Upper lobe of left lung (tissue), 6 donors: ENCODE data around the gene ERMAP. TPM values are rescaled to one million over a fixed set of nuclear protein-coding genes. Genes with fewer than 3 reads are reported as not detected.

Source experiments
- ATAC-seq, 2 donors: fragments of 200-7000 bp; cut with Tn5 transposase; one replicate each; pipeline ENCODE4 v1.9.1; 2022; ENCODE audit warnings: mild to moderate bottlenecking in 2 of 2, moderate library complexity in 2 of 2; ENCODE audit not compliant: low FRiP score in 2 of 2
- DNase-seq, 2 donors: peaks; one replicate each; pipeline ENCODE4 v3.0.0-alpha.2; 2019 to 2020
- H3K27ac ChIP-seq, 4 donors: fragments of 200-600 bp; sonication (generic); one replicate each; pipeline ENCODE4 v1.5.1; 2016 to 2019
- H3K27me3 ChIP-seq, 4 donors: fragments of 200-600 bp; sonication (generic); one replicate each; pipeline ENCODE4 v1.5.1; 2017 to 2019
- H3K36me3 ChIP-seq, 4 donors: fragments of 200-600 bp; sonication (generic); one replicate each; pipeline ENCODE4 v1.5.1; 2016 to 2019
- H3K4me1 ChIP-seq, 4 donors: fragments of 200-600 bp; sonication (generic); one replicate each; pipeline ENCODE4 v1.5.1; 2018 to 2019
- H3K4me3 ChIP-seq, 4 donors: fragments of 200-600 bp; sonication (generic); one replicate each; pipeline ENCODE4 v1.5.1; 2017 to 2019; ENCODE audit warnings: mild to moderate bottlenecking in 2 of 4, moderate library complexity in 1 of 4
- H3K9me3 ChIP-seq, 4 donors: fragments of 200-600 bp; sonication (generic); one replicate each; pipeline ENCODE4 v1.5.1; 2018 to 2019
- CTCF ChIP-seq, 6 experiments: fragments of 450-650 bp in 4 of 6; fragments of 200-600 bp in 2 of 6; sonication (generic) in 2 of 6; IDR thresholded peaks; one replicate each; pipeline ENCODE4 v1.5.1; 2016 to 2019; ENCODE audit warnings: antibody characterized with exemption in 6 of 6
- EP300 ChIP-seq, 4 donors: sonication (generic); formaldehyde crosslinking; IDR thresholded peaks; one replicate each; pipeline ENCODE4 v1.5.1; 2017; ENCODE audit warnings: antibody characterized with exemption in 4 of 4, control low read depth in 2 of 4
- POLR2A ChIP-seq, 4 donors: fragments of 450-650 bp; IDR thresholded peaks; one replicate each; pipeline ENCODE4 v1.5.1; 2016 to 2017; ENCODE audit warnings: antibody characterized with exemption in 4 of 4, mild to moderate bottlenecking in 2 of 4
- POLR2AphosphoS5 ChIP-seq, 2 donors: sonication (generic); formaldehyde crosslinking; IDR thresholded peaks; one replicate each; pipeline ENCODE4 v1.5.1; 2017; ENCODE audit warnings: antibody characterized with exemption in 2 of 2
- WGBS, 2 donors: methylation state at CpG; one replicate each; pipeline ENCODE4 v1.1.5; 2017 to 2018; 5-methylcytosine and 5-hydroxymethylcytosine counted together
- total RNA-seq, 6 donors: library from RNA; depleted of rRNA in 4 of 6; stranded (reverse); fragments of >200 nt in 4 of 6; gene quantifications; one replicate each; pipeline versions ENCODE4 v1.1.0 to v1.2.1, GENCODE V29; 2016 to 2021
- donor health status: DM: no; HTN: no; CAD: no; lungs with moderate emphysema.
- donor health status: DM: no; HTN: yes; CAD: no; lungs with severe emphysema.

The ERMAP gene
- total RNA-seq, 6 donors from 2014 or later = 11.6 to 41.9 (median 14.9) TPM

- DNase-seq (no peak), ATAC-seq (no peak)
- H3K27ac ChIP-seq = no peak overlapping the region
- TF ChIP-seq POLR2AphosphoS5 (IDR thresholded peaks at IDR 0.05) (no peak), CTCF (IDR thresholded peaks at IDR 0.05) (no peak), EP300 (IDR thresholded peaks at IDR 0.05) (no peak), POLR2A (IDR thresholded peaks at IDR 0.05) (no peak)
- peaks cover 0 to 7% (median 0%) of the 10 kb centered on the region in 4 donors for H3K4me1 ChIP-seq
- H3K9me3 ChIP-seq = no peaks in the 10 kb centered on the region
- no peak overlapping the region for H3K4me3 ChIP-seq
- peaks cover 15 to 52% (median 27%) of the 10 kb centered on the region in 4 donors for H3K36me3 ChIP-seq
- H3K27me3 ChIP-seq = no peaks in the 10 kb centered on the region
- WGBS, 2 donors = 82 to 89% methylated on average over 4 to 5 of the region's 5 CpGs
Observed at GRCh38 chr1:42774928-42775526, 41.9 kb upstream of the ERMAP start.

GRCh38 chr1:42776502-42776901 lies 40.4 kb upstream of the ERMAP start:
- H3K4me1 ChIP-seq = peaks cover 0 to 6% (median 0%) of the 10 kb centered on the region in 4 donors
- 97% methylated on average over 5 to 6 of the region's 6 CpGs for WGBS, 2 donors
- no peaks in the 10 kb centered on the region for H3K9me3 ChIP-seq
- TF ChIP-seq CTCF (IDR thresholded peaks at IDR 0.05) (no peak), POLR2A (IDR thresholded peaks at IDR 0.05) (no peak), POLR2AphosphoS5 (IDR thresholded peaks at IDR 0.05) (no peak), EP300 (IDR thresholded peaks at IDR 0.05) (no peak)
- H3K27me3 ChIP-seq = no peaks in the 10 kb centered on the region
- H3K4me3 ChIP-seq = no peak overlapping the region
- H3K36me3 ChIP-seq = peaks cover 15 to 53% (median 29%) of the 10 kb centered on the region in 4 donors
- ATAC-seq (no peak), DNase-seq (no peak)
- H3K27ac ChIP-seq = no peak overlapping the region

GRCh38 chr1:42777852-42778251 lies 39.1 kb upstream of the ERMAP start:
- no peaks in the 10 kb centered on the region for H3K4me1 ChIP-seq
- DNase-seq (no peak), ATAC-seq (peak in 1 of 2 donors; percentile 77)
- H3K4me3 ChIP-seq = no peak overlapping the region
- H3K27me3 ChIP-seq = no peaks in the 10 kb centered on the region
- H3K27ac ChIP-seq = no peak overlapping the region
- no peaks in the 10 kb centered on the region for H3K9me3 ChIP-seq
- peaks cover 15 to 55% (median 29%) of the 10 kb centered on the region in 4 donors for H3K36me3 ChIP-seq
- TF ChIP-seq POLR2A (IDR thresholded peaks at IDR 0.05) = no peak
- no peak for TF ChIP-seq EP300 (IDR thresholded peaks at IDR 0.05)
- peak; percentile 28 to 63 (median 40) for TF ChIP-seq CTCF (IDR thresholded peaks at IDR 0.05)
- TF ChIP-seq POLR2AphosphoS5 (IDR thresholded peaks at IDR 0.05) = no peak

GRCh38 chr1:42779725-42780124 lies 37.2 kb upstream of the ERMAP start:
- peaks cover 12 to 48% (median 24%) of the 10 kb centered on the region in 4 donors for H3K36me3 ChIP-seq
- 82 to 85% methylated on average over 2 of the region's 2 CpGs for WGBS, 2 donors
- no peak for TF ChIP-seq POLR2AphosphoS5 (IDR thresholded peaks at IDR 0.05)
- no peak for TF ChIP-seq POLR2A (IDR thresholded peaks at IDR 0.05)
- no peak for TF ChIP-seq CTCF (IDR thresholded peaks at IDR 0.05)
- TF ChIP-seq EP300 (IDR thresholded peaks at IDR 0.05) = no peak
- H3K27me3 ChIP-seq = no peaks in the 10 kb centered on the region
- H3K4me3 ChIP-seq = no peak overlapping the region
- peaks cover 0 to 2% (median under 1%) of the 10 kb centered on the region in 4 donors for H3K4me1 ChIP-seq
- no peak overlapping the region for H3K27ac ChIP-seq
- ATAC-seq (no peak), DNase-seq (no peak)
- H3K9me3 ChIP-seq = no peaks in the 10 kb centered on the region

- TF ChIP-seq CTCF (IDR thresholded peaks at IDR 0.05) = no peak
- H3K36me3 ChIP-seq = peaks cover 7 to 43% (median 19%) of the 10 kb centered on the region in 4 donors
- H3K27me3 ChIP-seq = no peaks in the 10 kb centered on the region
Observed at GRCh38 chr1:42780176-42780575, 36.7 kb upstream of the ERMAP start.

More at GRCh38 chr1:42780176-42780575, 36.7 kb upstream of the ERMAP start:
- H3K9me3 ChIP-seq = no peaks in the 10 kb centered on the region
- no peak overlapping the region for H3K27ac ChIP-seq
- 86 to 95% methylated on average over 1 of the region's 1 CpG for WGBS, 2 donors
- H3K4me1 ChIP-seq = peaks cover 4 to 6% (median 5%) of the 10 kb centered on the region in 4 donors
- no peak overlapping the region for H3K4me3 ChIP-seq
- ATAC-seq = no peak
- DNase-seq = no peak
